Measurements from ENCODE around the gene HCRTR1.
A peak's percentile ranks its signal among the peaks of the same experiment; 100 is the strongest.

The HCRTR1 gene

DNA sequence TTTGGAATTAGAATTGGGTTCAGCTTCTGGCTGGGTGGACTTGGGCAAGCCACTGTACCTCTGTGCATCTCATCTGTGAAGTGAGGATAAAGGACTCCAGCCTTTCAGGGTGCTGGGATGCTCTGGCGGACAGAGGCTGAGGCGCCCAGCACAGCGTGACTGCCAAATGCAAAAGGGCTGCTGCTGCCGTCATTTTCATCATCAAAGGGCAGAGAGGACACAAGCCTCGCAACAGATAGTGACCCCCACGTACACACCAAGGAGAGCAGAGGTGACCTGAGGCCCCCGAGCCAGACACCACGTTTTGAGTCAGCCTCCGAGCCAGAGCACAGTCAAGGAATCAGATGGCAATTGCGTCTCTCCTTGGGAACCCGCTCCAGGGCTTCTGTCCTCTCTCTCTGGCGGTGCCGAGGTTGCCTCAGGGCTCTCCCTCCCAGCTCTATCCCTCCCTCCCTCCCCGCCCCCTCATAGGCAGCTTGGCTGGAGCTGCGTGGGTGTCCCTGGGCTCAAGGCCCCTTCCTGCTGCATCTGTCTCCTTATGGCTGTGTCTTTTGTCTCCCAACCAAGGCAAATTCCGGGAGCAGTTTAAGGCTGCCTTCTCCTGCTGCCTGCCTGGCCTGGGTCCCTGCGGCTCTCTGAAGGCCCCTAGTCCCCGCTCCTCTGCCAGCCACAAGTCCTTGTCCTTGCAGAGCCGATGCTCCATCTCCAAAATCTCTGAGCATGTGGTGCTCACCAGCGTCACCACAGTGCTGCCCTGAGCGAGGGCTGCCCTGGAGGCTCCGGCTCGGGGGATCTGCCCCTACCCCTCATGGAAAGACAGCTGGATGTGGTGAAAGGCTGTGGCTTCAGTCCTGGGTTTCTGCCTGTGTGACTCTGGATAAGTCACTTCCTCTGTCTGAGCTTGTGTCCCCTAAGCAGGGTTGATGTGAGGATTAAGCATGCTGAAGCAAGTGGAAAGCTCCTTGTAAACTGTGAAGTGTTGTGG, 9.0 kb downstream of the HCRTR1 start:
- DNase-seq (ENCODE audit: low spot score), result no peak

DNA sequence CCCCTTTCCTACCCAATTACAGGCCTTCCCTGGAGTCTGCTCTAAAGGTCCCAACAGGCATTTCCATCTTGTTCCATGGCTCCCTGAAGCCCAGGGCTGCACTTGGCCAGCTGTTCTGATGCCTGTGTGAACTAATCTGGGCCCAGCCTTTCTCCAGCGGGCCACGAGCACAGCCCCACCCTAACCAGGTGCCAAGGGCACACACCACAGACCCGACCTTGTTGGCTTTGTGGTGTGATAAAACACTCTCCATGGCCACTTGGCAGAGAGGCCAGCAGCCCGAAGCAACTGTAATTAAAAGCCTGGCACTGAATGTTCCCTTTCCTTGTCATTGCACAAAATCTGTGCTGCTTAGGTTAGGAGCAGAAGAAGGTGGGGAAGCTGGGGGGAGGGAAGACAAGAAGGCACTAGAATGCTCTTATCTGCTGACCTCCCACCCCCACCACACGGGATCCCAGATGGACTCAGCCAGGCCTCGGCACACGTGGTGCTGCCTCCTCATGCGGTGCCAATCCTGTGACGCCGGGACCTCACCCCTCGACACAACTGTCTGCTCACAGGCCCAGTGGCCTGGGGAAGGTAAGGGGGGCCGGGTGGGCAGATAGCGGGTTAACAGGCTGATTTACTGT, 9.9 kb downstream of the HCRTR1 start:
- no peak for DNase-seq (ENCODE audit: low spot score)

DNA sequence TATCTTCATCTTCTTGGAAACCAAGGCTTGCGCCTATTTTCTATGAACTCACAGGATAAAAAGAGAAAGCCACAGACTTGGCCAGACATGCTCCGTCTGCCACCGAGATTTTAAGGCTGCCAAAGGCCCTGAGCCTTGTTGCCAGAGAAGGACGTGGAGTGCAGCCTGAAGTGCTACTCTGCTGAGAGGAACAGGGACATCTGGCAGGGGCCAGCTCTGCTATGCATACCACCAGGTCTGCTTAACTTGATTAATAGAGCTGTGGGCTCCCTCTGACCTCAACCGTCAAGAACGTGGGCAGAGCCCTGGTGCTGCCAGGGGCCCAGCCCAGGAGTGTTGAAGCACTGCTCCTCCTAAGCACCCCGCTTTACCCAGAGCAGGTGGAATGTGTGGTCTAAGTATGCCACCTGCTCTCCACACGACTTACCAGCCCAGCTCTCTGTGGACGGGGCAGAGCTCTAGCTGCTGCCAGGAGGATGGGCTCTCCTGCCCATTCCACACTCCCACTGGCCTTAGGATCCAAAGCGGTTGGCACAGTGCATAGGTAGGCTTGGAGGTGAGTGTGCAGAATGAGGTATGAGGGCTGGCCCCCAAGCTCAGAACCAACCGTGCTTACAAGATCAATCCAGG, 10.6 kb downstream of the HCRTR1 start:
- DNase-seq (ENCODE audit: low spot score), result no peak

DNA sequence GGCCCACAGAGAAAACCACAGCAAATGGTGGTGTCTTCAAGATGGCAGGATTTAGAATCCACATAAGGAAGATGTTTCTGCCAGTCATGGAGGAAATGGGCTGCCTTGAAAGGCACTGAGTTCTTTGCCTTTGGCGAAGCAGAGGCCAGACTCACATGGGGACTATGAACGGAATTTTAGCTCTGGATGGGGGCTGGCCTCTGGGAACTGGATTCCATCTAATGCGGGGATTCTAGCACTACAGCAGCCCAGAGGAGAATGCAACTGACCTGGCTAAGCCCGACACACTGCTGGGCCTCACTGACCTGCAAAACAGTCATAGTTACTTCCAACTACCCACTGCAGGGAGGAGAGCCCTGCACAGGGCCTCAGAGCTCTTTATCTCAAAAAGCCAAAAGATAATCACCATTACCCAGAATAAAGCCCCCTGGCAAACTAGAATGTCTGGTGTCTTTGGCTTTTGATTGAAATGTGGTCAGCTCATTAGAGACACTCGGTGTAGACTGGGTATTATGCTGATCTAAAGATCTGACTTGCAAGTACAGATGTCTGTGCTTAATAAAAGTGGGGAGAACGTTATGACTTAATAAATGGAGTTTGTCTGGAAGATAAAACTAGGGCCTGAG, 11.6 kb downstream of the HCRTR1 start:
- no peak for DNase-seq (ENCODE audit: low spot score)

DNA sequence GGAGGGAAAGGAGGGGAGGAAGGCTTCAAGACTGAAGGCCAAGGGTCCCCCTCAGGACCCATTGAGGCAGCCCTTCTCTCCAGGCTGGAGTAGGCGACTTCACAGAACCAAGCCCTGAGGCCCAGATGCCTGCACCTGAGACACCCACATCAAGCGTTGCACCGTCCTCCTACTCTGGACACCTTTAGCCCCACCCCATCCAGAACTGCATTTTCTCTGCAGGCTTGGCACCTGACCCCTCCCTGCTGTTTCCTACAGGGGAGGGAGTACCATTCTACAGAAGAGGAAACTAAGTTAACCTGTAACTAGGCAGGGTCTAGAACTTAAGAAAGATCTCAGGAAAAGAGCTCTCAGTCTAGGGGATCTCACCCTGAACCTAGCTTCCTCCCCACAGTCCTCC, 15.2 kb downstream of the HCRTR1 start:
- DNase-seq (ENCODE audit: low spot score), result no peak

DNA sequence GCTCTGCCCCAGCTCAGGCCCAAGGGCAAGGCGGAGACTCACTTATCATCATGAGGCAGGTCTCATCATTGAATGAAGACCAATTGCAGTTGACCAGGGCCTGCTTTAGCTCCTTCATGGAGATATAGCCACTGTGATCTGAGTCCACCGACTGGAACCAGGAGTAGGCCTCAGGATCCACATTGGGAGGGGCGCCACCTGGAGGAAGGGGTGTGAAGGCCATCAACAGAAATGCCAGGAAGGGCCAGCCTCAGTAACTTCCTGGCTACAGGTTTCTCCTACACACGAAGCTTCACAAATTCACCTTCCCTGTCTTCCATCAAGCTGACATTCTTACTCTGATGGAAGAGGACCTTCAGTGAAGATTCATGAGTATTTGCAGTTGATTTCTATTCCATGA, 15.6 kb downstream of the HCRTR1 start:
- no peak for DNase-seq (ENCODE audit: low spot score)

DNA sequence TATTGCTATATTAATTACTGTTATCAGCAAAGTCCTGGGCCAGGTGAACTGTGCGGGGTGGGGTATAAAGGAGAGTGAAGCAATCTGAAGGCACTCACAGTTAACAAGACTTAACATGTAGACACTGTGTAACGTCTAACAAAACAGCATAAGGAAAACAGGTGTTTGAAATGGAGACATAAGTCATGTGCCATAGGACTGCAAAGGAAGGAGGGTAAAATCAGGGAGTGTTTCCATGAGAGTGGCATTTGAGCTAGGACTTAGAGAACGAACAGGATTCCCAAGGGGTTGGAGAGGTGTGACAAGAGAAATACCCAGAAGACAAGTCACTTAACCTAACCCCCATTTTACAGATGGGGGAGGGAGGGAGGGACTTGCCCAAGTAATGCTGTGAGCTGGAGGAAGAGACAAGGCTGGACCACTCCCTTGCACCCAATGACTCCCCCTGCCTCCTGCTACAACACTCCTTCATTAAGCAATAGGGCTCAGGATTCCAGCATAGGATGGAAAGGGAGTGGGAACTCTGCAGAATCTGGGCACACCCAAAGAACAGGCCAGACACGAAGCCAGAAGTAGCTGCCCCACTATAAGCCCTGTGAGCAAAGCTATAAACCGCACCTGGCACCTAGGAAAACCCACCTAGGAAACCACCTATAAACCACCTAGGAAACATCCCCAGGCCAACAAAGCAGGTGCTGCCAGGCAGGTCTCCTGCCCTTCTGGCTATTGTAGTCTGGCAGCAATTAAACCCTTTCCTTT, 20.6 kb downstream of the HCRTR1 start:
- no peak for DNase-seq (ENCODE audit: low spot score)

DNA sequence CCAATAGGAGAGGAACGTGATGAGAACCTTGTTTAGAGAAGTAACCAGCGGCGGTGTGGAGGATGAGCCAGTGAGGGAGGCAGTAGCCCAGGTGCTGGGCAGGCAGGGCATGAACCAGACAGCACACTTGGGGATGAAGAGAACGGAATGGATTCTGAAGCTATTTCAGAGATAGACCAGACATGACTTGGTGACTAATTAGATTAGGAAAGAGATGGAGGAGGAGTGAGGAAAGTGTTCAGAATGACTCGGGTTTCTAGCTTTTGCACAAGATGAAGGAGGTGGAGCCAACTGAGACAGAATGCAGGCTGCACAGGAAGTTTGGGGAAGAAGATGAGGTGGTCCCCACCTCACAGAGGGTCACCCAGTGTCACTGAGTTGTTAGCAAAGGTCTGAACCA, 22.1 kb downstream of the HCRTR1 start:
- no peak for DNase-seq (ENCODE audit: low spot score)

DNA sequence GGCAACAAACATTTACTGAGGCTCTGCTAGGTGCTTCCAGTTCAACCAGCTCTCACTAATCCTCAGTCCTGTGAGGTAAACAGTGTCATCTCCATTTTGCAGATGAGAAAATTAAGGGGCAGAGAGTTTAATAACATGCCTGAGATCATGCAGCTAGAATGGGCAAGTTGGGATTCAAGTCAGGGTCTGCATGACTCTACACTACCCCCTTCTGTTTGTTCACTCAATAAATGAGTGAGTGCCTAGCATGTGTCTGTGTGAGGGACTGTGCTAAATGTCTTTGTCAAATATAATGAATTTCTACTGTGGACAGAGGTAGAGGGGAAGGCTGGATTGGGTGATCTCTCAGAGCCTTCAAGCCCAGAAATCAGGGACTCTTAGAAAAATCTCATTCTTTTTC, 22.7 kb downstream of the HCRTR1 start:
- DNase-seq (ENCODE audit: low spot score), result no peak

DNA sequence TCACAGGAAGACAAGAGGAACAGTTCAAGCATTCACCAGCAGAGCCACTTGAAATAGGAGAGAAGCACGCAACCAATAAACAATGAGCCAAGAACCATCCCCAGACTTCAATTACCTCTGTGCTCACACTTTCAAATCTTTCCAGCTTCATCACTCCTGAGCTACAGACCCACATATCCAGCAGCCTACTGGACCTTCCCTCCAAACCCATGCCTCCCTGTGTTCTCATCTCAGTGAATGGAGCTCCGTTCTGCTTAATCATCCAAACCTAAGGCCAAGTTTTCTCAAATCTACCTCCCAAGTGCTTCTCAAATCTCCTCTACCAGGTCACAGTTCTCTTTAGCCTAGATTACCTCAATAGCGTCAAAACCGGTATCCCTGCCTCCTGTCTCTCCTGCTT, 23.5 kb downstream of the HCRTR1 start:
- no peak for DNase-seq (ENCODE audit: low spot score)

DNA sequence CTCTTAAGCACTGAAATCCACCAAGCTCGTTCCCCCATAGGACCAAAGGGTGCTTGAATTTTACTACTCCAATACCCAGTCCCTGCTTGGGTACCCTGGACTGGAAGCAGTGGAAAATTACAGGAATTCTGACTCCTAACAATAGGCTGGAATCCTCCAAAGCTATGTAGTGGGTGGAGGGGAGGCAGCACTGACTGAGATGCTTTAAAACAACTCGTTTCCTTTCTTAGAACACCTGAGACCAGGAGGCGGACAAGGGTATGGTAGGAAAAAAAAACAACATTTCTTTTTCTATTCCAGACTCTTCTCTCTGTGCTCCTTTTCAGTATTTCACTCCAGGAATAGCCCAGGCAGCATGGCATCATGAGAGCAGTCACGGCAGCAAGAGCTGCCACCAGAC, 24.9 kb downstream of the HCRTR1 start:
- DNase-seq (ENCODE audit: low spot score), result no peak

DNA sequence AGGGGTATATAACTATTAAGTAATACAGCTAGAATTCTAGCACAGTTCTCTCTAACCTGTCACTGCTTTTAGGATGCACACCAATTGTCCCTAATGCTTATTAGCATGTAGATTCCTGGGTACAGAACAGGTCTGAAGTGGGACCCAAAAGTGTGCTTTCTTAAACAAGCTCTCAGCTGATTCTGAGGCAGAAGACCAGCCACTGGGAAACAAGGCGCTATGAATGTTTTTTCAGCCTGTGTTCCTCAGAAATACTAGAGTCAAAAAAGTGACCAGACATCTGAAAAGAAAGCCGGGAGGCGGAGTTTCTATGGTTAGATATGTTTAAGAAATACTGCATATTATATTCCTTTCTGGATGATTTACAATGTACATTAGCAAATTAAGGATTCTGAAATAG, 25.4 kb downstream of the HCRTR1 start:
- DNase-seq (ENCODE audit: low spot score), result no peak

DNA sequence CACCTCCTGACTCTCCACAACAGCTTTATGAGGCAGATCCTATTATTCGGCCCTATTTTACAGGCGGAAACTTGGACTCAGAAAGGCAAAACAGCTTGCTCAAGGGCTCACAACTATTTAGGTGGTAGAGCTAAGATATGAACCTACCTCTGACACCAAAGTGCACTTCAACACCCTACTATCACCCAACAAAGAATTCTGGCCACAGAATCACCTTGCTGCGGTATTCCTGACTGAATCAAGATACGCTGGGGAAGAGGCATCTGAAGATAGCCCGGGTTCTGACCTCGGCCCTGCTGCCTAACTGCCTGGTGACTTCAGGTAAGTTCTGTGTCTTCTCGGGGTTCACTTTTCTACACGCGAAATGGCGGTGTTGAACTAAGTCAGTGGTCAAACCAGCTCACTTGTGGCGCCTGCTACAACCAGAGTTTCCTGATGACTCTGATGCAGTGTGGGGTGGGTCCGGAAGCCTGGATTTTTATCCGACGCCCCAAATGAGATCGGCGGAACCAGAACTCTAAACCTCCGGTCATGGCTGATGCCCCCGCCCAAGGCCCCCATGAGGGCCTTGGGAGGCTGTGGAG, 26.6 kb downstream of the HCRTR1 start:
- no peak for DNase-seq (ENCODE audit: low spot score)

DNA sequence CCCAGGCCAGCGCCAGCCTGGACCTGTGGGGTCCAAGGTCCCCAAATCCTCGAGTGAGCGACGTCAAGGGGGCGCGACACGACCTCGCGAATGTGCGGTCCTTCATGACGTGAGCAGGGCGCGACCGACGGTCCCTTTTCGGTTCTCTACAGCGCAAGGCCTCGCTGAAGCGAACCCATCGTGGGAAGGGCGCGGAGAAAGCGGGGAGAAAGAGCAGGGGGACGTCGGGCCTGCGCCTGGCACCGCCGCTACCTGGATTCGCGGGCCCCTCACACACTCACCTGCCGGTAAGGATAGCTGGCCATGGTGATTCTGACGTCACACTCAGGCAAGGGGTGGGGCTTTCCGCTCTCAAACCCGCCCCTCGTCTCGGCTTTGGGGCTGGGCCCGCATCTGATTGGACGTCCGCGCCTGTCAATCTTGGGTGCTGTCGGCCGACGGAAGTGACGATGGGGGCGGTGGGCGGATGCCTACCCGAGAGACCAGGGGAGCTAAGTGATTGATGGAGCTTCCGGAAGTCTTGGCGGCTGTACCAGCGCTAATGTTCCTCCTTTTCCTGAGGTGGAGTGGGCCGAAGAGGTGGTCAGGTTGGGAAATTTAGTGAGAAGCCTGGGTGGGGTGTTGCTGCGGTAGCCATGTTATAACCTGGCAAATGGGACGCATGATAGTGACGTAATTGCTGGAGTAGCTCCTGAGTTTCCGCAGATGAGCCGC, 27.2 kb downstream of the HCRTR1 start, which contains the start of gene PEF1:
Gene PEF1, minus strand, starts transcription at position 317 of the 714 bp plus-strand sequence. Its CDS starts 12 bp downstream, at position 305.
- DNase-seq (ENCODE audit: low spot score), result peak; percentile 92

DNA sequence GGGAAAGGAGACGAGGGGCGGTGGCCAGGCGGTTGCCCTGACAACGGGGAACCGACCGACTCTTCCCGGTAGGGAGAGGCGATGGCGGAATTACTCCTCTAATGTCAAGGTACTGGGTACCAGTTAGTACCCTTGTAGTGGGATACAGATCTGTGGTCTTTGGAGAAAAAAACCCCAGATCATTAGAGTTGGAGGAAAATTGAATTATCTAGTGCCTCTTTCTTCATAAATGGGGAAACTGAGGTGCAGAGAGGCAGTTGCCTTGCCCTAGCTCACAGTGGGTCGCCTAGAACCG, 27.7 kb downstream of the HCRTR1 start:
- no peak for DNase-seq (ENCODE audit: low spot score)

DNA sequence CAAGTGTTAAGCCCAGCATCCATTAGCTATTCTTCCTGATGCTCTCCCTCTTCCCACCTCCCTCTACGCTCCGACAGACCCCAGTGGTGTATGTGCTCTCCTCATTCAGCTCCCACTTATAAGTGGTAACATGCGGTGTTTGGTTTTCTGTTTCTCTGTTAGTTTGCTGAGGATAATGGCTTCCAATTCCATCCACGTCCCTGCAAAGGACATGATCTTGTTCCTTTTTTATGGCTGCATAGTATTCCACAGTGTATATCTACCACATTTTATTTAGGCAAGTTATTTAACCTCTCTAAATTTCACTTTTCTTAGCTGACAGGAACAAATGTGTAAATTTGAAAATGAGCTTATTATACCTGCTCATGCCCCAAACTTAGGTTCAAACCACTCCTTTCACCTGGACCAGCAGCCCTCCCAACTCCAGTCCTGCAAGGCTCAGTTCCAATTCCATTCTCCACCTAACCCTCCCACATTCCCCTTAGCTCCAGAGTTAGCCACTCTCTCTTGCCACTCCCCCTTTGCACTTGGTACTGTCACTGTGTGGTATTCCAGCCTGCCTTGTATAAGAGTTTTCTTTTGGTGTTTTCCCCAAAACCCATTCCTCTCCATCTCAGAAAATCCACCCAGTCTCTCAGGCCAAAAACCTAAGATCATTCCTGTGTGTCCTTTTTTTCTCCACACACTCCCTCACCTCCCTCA, 28.9 kb downstream of the HCRTR1 start:
- DNase-seq (ENCODE audit: low spot score), result no peak

DNA sequence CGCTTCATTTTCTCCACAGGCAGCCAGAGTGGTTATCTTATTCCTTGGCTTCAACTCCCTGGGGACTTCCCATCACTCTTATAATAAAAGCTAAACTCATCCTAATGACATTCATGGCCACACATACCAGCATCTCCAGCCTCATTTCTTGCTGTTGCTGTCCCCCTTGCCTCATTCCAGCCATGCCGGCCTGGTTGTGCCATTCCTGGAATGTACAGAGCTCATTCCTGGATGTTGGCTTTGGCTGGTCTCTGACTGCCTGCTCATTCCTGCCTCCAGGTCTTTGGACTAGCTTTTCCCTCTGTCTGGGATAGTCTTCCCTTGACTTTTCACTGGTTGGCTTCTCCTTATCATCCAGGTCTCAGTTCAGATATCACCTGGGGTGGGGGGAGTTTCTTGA, 29.6 kb downstream of the HCRTR1 start:
- no peak for DNase-seq (ENCODE audit: low spot score)

DNA sequence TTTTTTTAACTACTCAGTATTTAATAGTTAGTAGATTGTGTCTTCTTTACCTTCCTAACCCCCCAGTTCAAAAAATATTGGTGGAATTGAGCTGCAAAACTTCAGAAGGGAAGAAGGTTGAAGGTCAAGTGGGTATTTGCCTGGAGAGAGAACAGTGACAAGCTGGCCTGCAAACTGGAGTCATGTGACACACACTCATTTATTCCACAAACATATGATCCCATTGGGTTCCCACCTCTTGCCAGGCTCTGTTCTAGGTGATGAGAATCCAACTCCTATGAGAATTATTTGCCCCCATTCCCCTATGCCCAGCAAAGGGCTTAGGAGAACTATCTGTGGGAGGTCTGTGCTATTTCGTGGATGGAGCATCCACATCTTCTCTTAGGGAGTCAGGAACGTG, 30.7 kb downstream of the HCRTR1 start:
- no peak for DNase-seq (ENCODE audit: low spot score)

DNA sequence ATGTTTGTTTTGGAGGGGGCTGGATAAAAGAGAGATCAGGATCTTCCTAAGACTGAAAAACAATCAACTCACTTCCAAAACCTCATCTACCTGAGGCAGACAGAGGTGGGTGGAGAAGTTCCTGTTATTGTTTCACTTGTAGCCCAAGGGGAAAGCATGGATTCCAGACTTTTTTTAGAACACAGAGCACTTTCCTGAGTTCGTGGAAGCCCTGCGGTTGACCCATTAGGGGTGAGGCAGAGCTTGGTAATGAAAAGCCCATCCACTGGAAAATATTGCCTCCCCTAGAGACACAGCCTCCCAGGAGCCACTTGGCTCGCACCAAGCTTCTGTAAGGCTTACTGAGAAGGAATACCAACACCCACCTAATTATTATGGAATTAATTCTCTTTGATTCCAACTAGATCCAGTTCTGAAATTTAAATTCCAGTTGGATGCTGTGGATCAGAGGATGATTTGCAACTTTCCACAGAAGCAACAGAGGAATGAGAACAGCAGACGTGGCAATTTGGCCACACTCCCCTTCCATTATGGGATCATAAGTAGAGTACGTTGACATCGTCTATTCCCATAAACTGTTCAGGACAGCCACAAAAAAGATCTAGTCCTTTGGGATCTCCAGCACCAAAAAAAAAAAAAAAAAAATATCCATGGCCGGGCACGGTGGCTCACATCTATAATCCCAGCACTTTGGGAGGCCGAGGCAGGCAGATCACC, 31.3 kb downstream of the HCRTR1 start:
- no peak for DNase-seq (ENCODE audit: low spot score)
